ENCODE results near the gene PPP2R2D.

Gene PPP2R2D

GRCh38 chr10:131998050-131998844, 97.4 kb downstream of the PPP2R2D start:
- H3K9me3 ChIP-seq = no peaks in the 10 kb centered on the region
- no peak overlapping the region for H3K9ac ChIP-seq
- TF ChIP-seq Cebpa-rat (IDR thresholded peaks at IDR 0.05) = no peak
- no peaks in the 10 kb centered on the region for H4K20me1 ChIP-seq
- H3K36me3 ChIP-seq = no peaks in the 10 kb centered on the region
- H3K4me1 ChIP-seq = peaks cover 21% of the 10 kb centered on the region
- H3K4me2 ChIP-seq = peak overlapping the region; percentile 35; the same call in 1 of the 2 replicates
- H3K27me3 ChIP-seq = no peaks in the 10 kb centered on the region
- H3K4me3 ChIP-seq = no peak overlapping the region
- no peak overlapping the region for H3K27ac ChIP-seq

GRCh38 chr10:131998845-131999681, 98.3 kb downstream of the PPP2R2D start:
- TF ChIP-seq Cebpa-rat (IDR thresholded peaks at IDR 0.05) = no peak
- no peaks in the 10 kb centered on the region for H4K20me1 ChIP-seq
- H3K4me1 ChIP-seq = peaks cover 22% of the 10 kb centered on the region
- no peak overlapping the region for H3K9ac ChIP-seq
- no peaks in the 10 kb centered on the region for H3K36me3 ChIP-seq
- H3K9me3 ChIP-seq = no peaks in the 10 kb centered on the region
- H3K4me2 ChIP-seq = no peak overlapping the region
- H3K4me3 ChIP-seq = no peak overlapping the region
- H3K27me3 ChIP-seq = no peaks in the 10 kb centered on the region
- H3K27ac ChIP-seq = no peak overlapping the region

- Histone ChIP-seq H3K9me3 (peaks cover 9% of the 10 kb centered on the region), H3K4me3 (no peak overlapping the region), H3K9ac (no peak overlapping the region), H4K20me1 (no peaks in the 10 kb centered on the region), H3K27ac (no peak overlapping the region), H3K36me3 (no peaks in the 10 kb centered on the region), H3K4me1 (peaks cover 22% of the 10 kb centered on the region), H3K27me3 (no peaks in the 10 kb centered on the region), H3K4me2 (no peak overlapping the region)
- TF ChIP-seq Cebpa-rat (IDR thresholded peaks at IDR 0.05) = no peak
Observed at GRCh38 chr10:132001238-132001972, 100.6 kb downstream of the PPP2R2D start.

GRCh38 chr10:132002004-132002403, 101.2 kb downstream of the PPP2R2D start:
- H4K20me1 ChIP-seq = no peaks in the 10 kb centered on the region
- no peaks in the 10 kb centered on the region for H3K27me3 ChIP-seq
- H3K36me3 ChIP-seq = no peaks in the 10 kb centered on the region
- H3K4me1 ChIP-seq = peaks cover 18% of the 10 kb centered on the region
- H3K27ac ChIP-seq = no peak overlapping the region
- H3K4me3 ChIP-seq = no peak overlapping the region
- no peak overlapping the region for H3K9ac ChIP-seq
- peaks cover 9% of the 10 kb centered on the region for H3K9me3 ChIP-seq
- no peak for TF ChIP-seq Cebpa-rat (IDR thresholded peaks at IDR 0.05)
- H3K4me2 ChIP-seq = no peak overlapping the region

GRCh38 chr10:132003282-132003924, 102.6 kb downstream of the PPP2R2D start:
- H3K27ac ChIP-seq = no peak overlapping the region
- H4K20me1 ChIP-seq = no peaks in the 10 kb centered on the region
- no peak for TF ChIP-seq Cebpa-rat (IDR thresholded peaks at IDR 0.05)
- H3K9ac ChIP-seq = no peak overlapping the region
- no peak overlapping the region for H3K4me3 ChIP-seq
- H3K9me3 ChIP-seq = peaks cover 9% of the 10 kb centered on the region
- H3K4me2 ChIP-seq = no peak overlapping the region
- H3K4me1 ChIP-seq = 0 out of 2 replicates have a peak, but pooled peaks cover 5% of the 10 kb centered on the region
- no peaks in the 10 kb centered on the region for H3K27me3 ChIP-seq
- H3K36me3 ChIP-seq = no peaks in the 10 kb centered on the region

GRCh38 chr10:132004052-132004451, 103.2 kb downstream of the PPP2R2D start:
- Histone ChIP-seq H4K20me1 (no peaks in the 10 kb centered on the region), H3K4me3 (no peak overlapping the region), H3K27me3 (no peaks in the 10 kb centered on the region), H3K4me2 (no peak overlapping the region), H3K36me3 (no peaks in the 10 kb centered on the region), H3K4me1 (0 out of 2 replicates have a peak, but pooled peaks cover 5% of the 10 kb centered on the region), H3K9ac (no peak overlapping the region), H3K9me3 (peaks cover 9% of the 10 kb centered on the region), H3K27ac (no peak overlapping the region)
- TF ChIP-seq Cebpa-rat (IDR thresholded peaks at IDR 0.05) = no peak

- H3K9me3 ChIP-seq = peaks cover 9% of the 10 kb centered on the region
- H3K4me1 ChIP-seq = 0 out of 2 replicates have a peak, but pooled peaks cover 5% of the 10 kb centered on the region
- TF ChIP-seq Cebpa-rat (IDR thresholded peaks at IDR 0.05) = no peak
- H3K4me3 ChIP-seq = no peak overlapping the region
- no peaks in the 10 kb centered on the region for H4K20me1 ChIP-seq
- H3K27me3 ChIP-seq = no peaks in the 10 kb centered on the region
- H3K27ac ChIP-seq = no peak overlapping the region
- H3K36me3 ChIP-seq = no peaks in the 10 kb centered on the region
- H3K4me2 ChIP-seq = no peak overlapping the region
- no peak overlapping the region for H3K9ac ChIP-seq
Observed at GRCh38 chr10:132005147-132005546, 104.3 kb downstream of the PPP2R2D start.

- H3K4me3 ChIP-seq = no peak overlapping the region
- TF ChIP-seq Cebpa-rat (IDR thresholded peaks at IDR 0.05) = no peak
- H4K20me1 ChIP-seq = no peaks in the 10 kb centered on the region
- H3K27ac ChIP-seq = no peak overlapping the region
- H3K9me3 ChIP-seq = peaks cover 9% of the 10 kb centered on the region
- H3K4me2 ChIP-seq = no peak overlapping the region
- no peak overlapping the region for H3K9ac ChIP-seq
- H3K36me3 ChIP-seq = no peaks in the 10 kb centered on the region
- H3K27me3 ChIP-seq = no peaks in the 10 kb centered on the region
- H3K4me1 ChIP-seq = 0 out of 2 replicates have a peak, but pooled peaks cover 5% of the 10 kb centered on the region
Observed at GRCh38 chr10:132006966-132007365, 106.2 kb downstream of the PPP2R2D start.

- Histone ChIP-seq H3K4me1 (0 out of 2 replicates have a peak, but pooled peaks cover 5% of the 10 kb centered on the region), H3K9me3 (peaks cover 9% of the 10 kb centered on the region), H3K4me3 (no peak overlapping the region), H3K9ac (no peak overlapping the region), H4K20me1 (no peaks in the 10 kb centered on the region), H3K27me3 (no peaks in the 10 kb centered on the region), H3K27ac (no peak overlapping the region), H3K4me2 (no peak overlapping the region), H3K36me3 (no peaks in the 10 kb centered on the region)
- TF ChIP-seq Cebpa-rat (IDR thresholded peaks at IDR 0.05) = no peak
Observed at GRCh38 chr10:132007681-132008080, 106.9 kb downstream of the PPP2R2D start.

All from BLaER1 (cell line).